Measurements from ENCODE around the gene CCDC148.

CCDC148 gene

DNA sequence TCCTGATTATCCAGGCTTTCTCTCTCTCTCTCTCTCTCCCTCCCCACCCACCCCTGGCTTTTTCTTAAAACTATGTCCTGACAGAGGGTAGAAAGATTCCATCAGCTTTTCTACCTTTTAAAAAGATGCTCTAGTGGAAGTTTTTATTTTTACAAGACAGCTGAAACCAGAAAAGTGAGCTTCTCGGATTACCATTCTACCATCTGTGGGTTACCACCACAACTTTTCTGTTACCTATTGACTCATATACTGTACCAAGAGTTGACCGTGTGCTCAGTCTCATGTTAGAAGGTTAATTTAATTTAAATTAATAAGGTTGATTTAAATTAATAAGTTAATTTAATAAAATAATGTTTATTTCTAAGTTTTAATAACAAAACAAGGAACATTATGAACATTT is 217.3 kb downstream of the CCDC148 start:
- H3K4me1 ChIP-seq (ENCODE audit: control insufficient read depth, insufficient read depth, low read length): no peaks in the 10 kb centered on the region
- H3K4me3 ChIP-seq (ENCODE audit: low read depth, low read length): no peak overlapping the region
- POLR2A ChIA-PET: no interaction called here
- no peaks in the 10 kb centered on the region for H3K36me3 ChIP-seq (ENCODE audit: control insufficient read depth in 2 of 2, insufficient read depth in 1 of 2, low read length in 2 of 2)
- H3K9me3 ChIP-seq (ENCODE audit: control insufficient read depth, insufficient read depth, low read depth, low read length): no peaks in the 10 kb centered on the region
- CTCF ChIA-PET: no interaction called here
- no peak overlapping the region for H3K27ac ChIP-seq (ENCODE audit: extremely low read depth, low read depth, low read length)
- TF ChIP-seq SP3 (tag by site-specific recombination; IDR thresholded peaks at IDR 0.05): no peak
- TF ChIP-seq, protein P1, sequence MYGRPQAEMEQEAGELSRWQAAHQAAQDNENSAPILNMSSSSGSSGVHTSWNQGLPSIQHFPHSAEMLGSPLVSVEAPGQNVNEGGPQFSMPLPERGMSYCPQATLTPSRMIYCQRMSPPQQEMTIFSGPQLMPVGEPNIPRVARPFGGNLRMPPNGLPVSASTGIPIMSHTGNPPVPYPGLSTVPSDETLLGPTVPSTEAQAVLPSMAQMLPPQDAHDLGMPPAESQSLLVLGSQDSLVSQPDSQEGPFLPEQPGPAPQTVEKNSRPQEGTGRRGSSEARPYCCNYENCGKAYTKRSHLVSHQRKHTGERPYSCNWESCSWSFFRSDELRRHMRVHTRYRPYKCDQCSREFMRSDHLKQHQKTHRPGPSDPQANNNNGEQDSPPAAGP (tag by site-specific recombination; IDR thresholded peaks at IDR 0.05): no peak
- TF ChIP-seq FEZF1 (tag by site-specific recombination; IDR thresholded peaks at IDR 0.05): no peak
- TF ChIP-seq, protein P2, sequence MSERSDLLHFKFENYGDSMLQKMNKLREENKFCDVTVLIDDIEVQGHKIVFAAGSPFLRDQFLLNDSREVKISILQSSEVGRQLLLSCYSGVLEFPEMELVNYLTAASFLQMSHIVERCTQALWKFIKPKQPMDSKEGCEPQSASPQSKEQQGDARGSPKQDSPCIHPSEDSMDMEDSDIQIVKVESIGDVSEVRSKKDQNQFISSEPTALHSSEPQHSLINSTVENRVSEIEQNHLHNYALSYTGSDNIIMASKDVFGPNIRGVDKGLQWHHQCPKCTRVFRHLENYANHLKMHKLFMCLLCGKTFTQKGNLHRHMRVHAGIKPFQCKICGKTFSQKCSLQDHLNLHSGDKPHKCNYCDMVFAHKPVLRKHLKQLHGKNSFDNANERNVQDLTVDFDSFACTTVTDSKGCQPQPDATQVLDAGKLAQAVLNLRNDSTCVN (tag by site-specific recombination; optimal IDR thresholded peaks at IDR 0.05): no peak
- 0 out of 2 replicates have a peak, but pooled peaks have one; percentile 14 for TF ChIP-seq PRDM6 (tag by site-specific recombination; IDR thresholded peaks at IDR 0.05)
- TF ChIP-seq WT1 (tag by site-specific recombination; IDR thresholded peaks at IDR 0.05): no peak
- TF ChIP-seq ZNF416 (tag by site-specific recombination; IDR thresholded peaks at IDR 0.05): no peak

- H3K4me1 ChIP-seq (ENCODE audit: control insufficient read depth, insufficient read depth, low read length): peaks cover 3% of the 10 kb centered on the region; the same call in 1 of the 2 replicates
- TF ChIP-seq ZBTB44 (tag by site-specific recombination; IDR thresholded peaks at IDR 0.05): peak; percentile 15; the same call in 1 of the 2 replicates
- no peak for TF ChIP-seq ZNF132 (tag by site-specific recombination; IDR thresholded peaks at IDR 0.05; ENCODE audit: borderline replicate concordance)
- CTCF ChIA-PET: interaction anchor here (0.7 to 1.0 kb wide), 3 partner anchors 12 to 606 kb away, joined by 3 to 4 read pairs (median 4); partner anchors contain the start of gene ACVR1C
- POLR2A ChIA-PET: no interaction called here
- H3K9me3 ChIP-seq (ENCODE audit: control insufficient read depth, insufficient read depth, low read depth, low read length): no peaks in the 10 kb centered on the region
- no peak overlapping the region for H3K27ac ChIP-seq (ENCODE audit: extremely low read depth, low read depth, low read length)
- no peaks in the 10 kb centered on the region for H3K36me3 ChIP-seq (ENCODE audit: control insufficient read depth in 2 of 2, insufficient read depth in 1 of 2, low read length in 2 of 2)
- no peak overlapping the region for H3K4me3 ChIP-seq (ENCODE audit: low read depth, low read length)
Observed at GRCh38 chr2:158234497-158234896, 222.1 kb downstream of the CCDC148 start.

- ChIA-PET POLR2A (no interaction called here), CTCF (no interaction called here)
- Histone ChIP-seq H3K27ac (ENCODE audit: extremely low read depth, low read depth, low read length) (no peak overlapping the region), H3K4me1 (ENCODE audit: control insufficient read depth, insufficient read depth, low read length) (peaks cover 3% of the 10 kb centered on the region; the same call in 1 of the 2 replicates), H3K9me3 (ENCODE audit: control insufficient read depth, insufficient read depth, low read depth, low read length) (no peaks in the 10 kb centered on the region), H3K36me3 (ENCODE audit: control insufficient read depth in 2 of 2, insufficient read depth in 1 of 2, low read length in 2 of 2) (no peaks in the 10 kb centered on the region), H3K4me3 (ENCODE audit: low read depth, low read length) (no peak overlapping the region)
- TF ChIP-seq ZSCAN30 (tag by site-specific recombination; IDR thresholded peaks at IDR 0.05) (0 out of 2 replicates have a peak, but pooled peaks have one; percentile 53), ZNF302 (tag by site-specific recombination; IDR thresholded peaks at IDR 0.05; ENCODE audit: low read depth) (no peak), TCF7L2 (IDR thresholded peaks at IDR 0.05; ENCODE audit: borderline replicate concordance, low read depth, low read length) (peak; percentile 100), KLF10 (tag by site-specific recombination; IDR thresholded peaks at IDR 0.05) (0 out of 2 replicates have a peak, but pooled peaks have one; percentile 32), ZNF521 (tag by site-specific recombination; IDR thresholded peaks at IDR 0.05) (no peak), ZNF449 (tag by site-specific recombination; IDR thresholded peaks at IDR 0.05) (0 out of 2 replicates have a peak, but pooled peaks have one; percentile 27), PRDM1 (tag by site-specific recombination; IDR thresholded peaks at IDR 0.05) (no peak), ZBTB49 (tag by site-specific recombination; IDR thresholded peaks at IDR 0.05; ENCODE audit: low read depth) (no peak), KLF8 (tag by site-specific recombination; IDR thresholded peaks at IDR 0.05) (peak; percentile 84), ZFP37 (tag by site-specific recombination; IDR thresholded peaks at IDR 0.05) (0 out of 2 replicates have a peak, but pooled peaks have one; percentile 70), ZFP3 (tag by site-specific recombination; IDR thresholded peaks at IDR 0.05; ENCODE audit: low read depth) (no peak), ZBTB8A (tag by site-specific recombination; IDR thresholded peaks at IDR 0.05) (no peak)
- TF ChIP-seq, protein P3, sequence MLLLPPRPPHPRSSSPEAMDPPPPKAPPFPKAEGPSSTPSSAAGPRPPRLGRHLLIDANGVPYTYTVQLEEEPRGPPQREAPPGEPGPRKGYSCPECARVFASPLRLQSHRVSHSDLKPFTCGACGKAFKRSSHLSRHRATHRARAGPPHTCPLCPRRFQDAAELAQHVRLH (tag by site-specific recombination; IDR thresholded peaks at IDR 0.05): peak; percentile 72; the same call in 1 of the 2 replicates
Observed at GRCh38 chr2:158232476-158232875, 224.1 kb downstream of the CCDC148 start.
